NCI-H524 (cell line): ENCODE results near the gene ZNF772.

Experiments used
- DNase-seq, 2 experiments: peaks; one replicate each; lab custom pipeline; 2025; lab: John Stamatoyannopoulos, UW

Gene ZNF772

DNA sequence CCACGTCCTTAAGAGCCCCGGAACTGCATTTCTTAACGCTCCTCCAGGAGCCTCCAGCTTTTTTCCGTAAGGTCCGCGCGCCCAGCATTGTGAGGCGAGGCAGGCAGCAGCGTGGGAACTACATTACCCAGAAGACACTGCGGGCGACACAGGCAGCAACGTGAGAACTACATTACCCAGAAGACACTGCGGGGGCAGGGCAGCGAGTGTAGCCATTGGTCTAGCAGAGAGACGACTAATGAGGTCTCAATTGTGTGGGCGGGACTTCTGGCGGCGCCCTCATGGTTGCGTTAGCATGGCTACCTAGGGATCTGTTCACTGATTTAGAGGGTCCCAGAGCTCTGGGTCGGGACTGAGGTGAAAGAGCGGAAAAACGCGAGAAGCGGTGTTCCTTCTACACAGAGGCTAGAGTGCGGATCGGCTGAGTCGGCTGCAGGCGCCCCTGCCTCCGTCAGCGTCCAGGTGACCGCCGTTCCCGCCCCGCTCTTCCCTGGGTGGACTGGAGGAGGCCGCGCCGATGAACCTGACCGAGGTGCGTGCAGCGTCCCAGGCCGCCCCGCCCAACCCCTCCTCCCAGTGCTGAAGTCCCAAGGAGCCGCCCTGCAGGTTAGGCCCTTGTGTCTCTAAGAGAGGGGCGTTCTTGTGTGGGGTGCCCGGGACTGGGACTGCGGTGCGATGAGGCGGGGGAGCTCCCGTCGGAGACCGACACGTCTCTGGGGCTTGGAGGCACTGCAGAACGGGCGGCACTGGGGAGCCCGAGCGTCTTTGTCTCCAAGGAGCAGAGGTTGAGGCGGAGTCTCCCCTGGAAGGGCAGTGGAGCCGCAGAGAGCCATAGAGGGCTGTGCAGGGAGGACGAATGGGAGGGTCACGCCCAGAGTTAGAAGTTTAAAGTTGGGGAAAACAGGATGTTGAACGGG is 42.0 kb downstream of the ZNF772 start, which contains the start of gene ZNF749:
Gene ZNF749 (plus strand): TSS at position 264 of the 917 bp plus-strand sequence. CDS start 254 bp downstream, at position 518.
- DNase-seq, result peak; percentile 99

DNA sequence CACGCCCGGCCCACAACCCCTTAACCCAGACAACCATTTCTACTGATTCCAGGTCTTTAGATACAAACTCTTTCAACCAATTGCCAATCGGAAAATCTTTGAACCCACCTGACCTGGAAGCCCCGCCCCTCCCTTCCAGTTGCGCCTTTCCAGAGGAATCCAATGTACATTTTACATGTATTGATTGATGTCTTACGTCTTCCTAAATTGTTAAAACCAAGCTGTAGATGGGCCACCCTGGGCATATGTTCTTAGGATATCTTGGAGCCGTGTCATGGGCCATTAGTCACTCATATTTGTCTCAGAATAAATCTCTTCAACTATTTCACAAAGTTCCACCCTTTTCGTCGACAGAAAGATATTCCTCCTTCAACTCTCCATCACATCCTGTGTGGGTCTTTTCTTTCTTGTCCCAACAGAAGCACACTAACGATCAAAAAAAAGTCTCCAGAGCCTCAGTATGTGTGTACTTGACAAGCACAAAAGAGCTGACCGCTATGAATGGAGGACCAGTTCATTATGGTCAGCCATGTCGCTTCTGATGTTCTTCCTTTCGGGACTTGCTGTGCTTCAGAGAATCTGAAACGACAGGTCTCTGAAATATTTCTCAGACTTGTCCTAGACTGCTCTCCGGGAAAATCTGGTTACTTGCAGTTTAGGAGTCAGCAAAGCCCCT is 42.8 kb downstream of the ZNF772 start:
- no peak for DNase-seq

DNA sequence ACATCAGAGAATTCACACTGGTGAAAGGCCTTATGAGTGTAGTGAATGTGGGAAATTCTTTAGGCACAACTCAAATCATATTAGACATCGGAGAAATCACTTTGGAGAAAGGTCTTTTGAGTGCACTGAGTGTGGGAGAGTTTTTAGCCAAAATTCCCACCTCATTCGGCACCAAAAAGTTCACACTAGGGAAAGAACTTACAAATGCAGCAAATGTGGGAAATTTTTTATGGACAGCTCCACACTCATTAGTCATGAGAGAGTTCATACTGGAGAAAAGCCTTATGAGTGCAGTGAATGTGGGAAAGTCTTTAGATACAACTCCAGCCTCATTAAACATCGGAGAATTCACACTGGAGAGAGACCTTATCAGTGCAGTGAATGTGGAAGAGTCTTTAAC is 56.3 kb downstream of the ZNF772 start:
- no peak for DNase-seq

DNA sequence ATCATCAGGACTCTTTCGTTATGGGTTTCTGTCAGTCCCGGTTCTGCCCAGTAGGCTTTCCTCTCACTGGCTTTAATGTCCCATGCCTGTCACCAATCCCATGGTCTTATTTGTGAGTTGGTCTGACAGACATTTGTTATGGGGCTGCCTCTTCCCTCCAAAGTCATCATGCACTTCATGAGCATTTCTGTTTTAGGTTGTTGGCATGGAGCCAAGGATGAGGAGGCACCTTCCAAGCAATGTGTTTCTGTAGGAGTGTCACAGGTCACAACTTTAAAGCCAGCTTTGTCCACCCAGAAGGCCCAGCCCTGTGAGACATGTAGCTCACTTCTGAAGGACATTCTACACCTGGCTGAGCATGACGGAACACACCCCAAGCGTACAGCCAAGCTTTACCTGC is 57.9 kb downstream of the ZNF772 start:
- DNase-seq, result no peak
